Heart left ventricle (tissue), 13 donors: Measurements from ENCODE around the gene RTN1.

Experiments used
- CTCF ChIP-seq, 12 donors: fragments of 200-600 bp; sonication (generic) in 4 of 12; IDR thresholded peaks; one replicate each; pipeline versions ENCODE4 v1.5.0 to v1.8.0; 2018 to 2022; ENCODE audit warnings: antibody characterized with exemption in 12 of 12, mild to moderate bottlenecking in 5 of 12
- POLR2A ChIP-seq, 2 donors: fragments of 450-650 bp; IDR thresholded peaks; one replicate each; pipeline ENCODE4 v1.6.1; 2017; ENCODE audit warnings: antibody characterized with exemption in 2 of 2, mild to moderate bottlenecking in 2 of 2, moderate library complexity in 2 of 2
- donor health status: ischemic (EF 13 %, LVEDD 7.1; RV severe dilation, severe dysfunction).
- donor health status: DM: no; HTN: yes; CAD: no.
- donor health status: DM: no; HTN: no; CAD: no.
- donor health status: ischemic (EF 25% LVEDD 6.9; RV normal size, moderate dysfunction).
- donor health status: ischemic (EF 25% LVEDD 5.7; RV mildly dilated, moderate dysfunction).
- donor health status: ischemic (EF 35%, LVEDD 5.7; RV mildly dilated, moderate dysfunction).
- donor health status: nonischemic (EF 11% LVEDD 7.7; RV severe dilation, severe dysfunction).
- donor health status: DM: yes; HTN: yes; CAD: no.
- donor health status: PGD.
- donor health status: ischemic (EF 29% LVEDD 5.4; RV normal size, mild dysfunction).
- donor health status: nonischemic (EF 23%, LVEDD 6.1; RV moderate dilation, normal function).

GRCh38 chr14:59691266-59691665 lies 179.3 kb downstream of the RTN1 start:
- TF ChIP-seq CTCF (IDR thresholded peaks at IDR 0.05) (no peak), POLR2A (IDR thresholded peaks at IDR 0.05) (no peak)
